H9 (cell line): ENCODE results near the gene PLXNB2. TPM values are rescaled to one million over a fixed set of nuclear protein-coding genes. Genes with fewer than 3 reads are reported as not detected.

Source experiments
- DNase-seq: peaks from one replicate; pipeline ENCODE4 v3.0.0-alpha.2; 2017
- H2AFZ ChIP-seq: one replicate; pipeline ENCODE4 v1.6.1; 2013; ENCODE audit warnings: mild to moderate bottlenecking, low read length, control low read depth, moderate library complexity
- H2AK5ac ChIP-seq: 2 replicates; pipeline ENCODE4 v1.6.1; 2013; ENCODE audit warnings: low read length, control low read depth, mixed read lengths; ENCODE audit not compliant: insufficient read length
- H2BK120ac ChIP-seq: one replicate; pipeline ENCODE4 v1.6.1; 2013; ENCODE audit warnings: low read depth, mild to moderate bottlenecking, low read length, control low read depth, inconsistent platforms; ENCODE audit not compliant: poor library complexity, severe bottlenecking
- H2BK12ac ChIP-seq: 2 replicates; pipeline ENCODE4 v1.6.1; 2013; ENCODE audit warnings: low read length, control low read depth, mixed read lengths, low read depth; ENCODE audit not compliant: insufficient read length
- H2BK15ac ChIP-seq: 2 replicates; pipeline ENCODE4 v1.6.1; 2013; ENCODE audit warnings: low read depth, low read length, control low read depth
- H2BK20ac ChIP-seq: one replicate; pipeline ENCODE4 v1.6.1; 2013; ENCODE audit warnings: low read depth, mild to moderate bottlenecking, low read length, control low read depth, inconsistent platforms; ENCODE audit not compliant: poor library complexity, severe bottlenecking
- H2BK5ac ChIP-seq: 2 replicates; pipeline ENCODE4 v1.6.1; 2013; ENCODE audit warnings: low read length, control low read depth, mixed read lengths; ENCODE audit not compliant: insufficient read length
- H3K14ac ChIP-seq: 2 replicates; pipeline ENCODE4 v1.6.1; 2013; ENCODE audit warnings: low read length, control low read depth; ENCODE audit not compliant: insufficient read depth
- H3K18ac ChIP-seq: 2 replicates; pipeline ENCODE4 v1.6.1; 2013; ENCODE audit warnings: low read depth, mild to moderate bottlenecking, mixed read lengths, low read length, control low read depth; ENCODE audit not compliant: insufficient read length
- H3K23ac ChIP-seq: 2 replicates; pipeline ENCODE4 v1.6.1; 2013; ENCODE audit warnings: low read length, control low read depth, mixed read lengths, low read depth; ENCODE audit not compliant: insufficient read length
- H3K23me2 ChIP-seq: 2 replicates; pipeline ENCODE4 v1.6.1; 2013; ENCODE audit warnings: low read depth, mild to moderate bottlenecking, mixed read lengths, low read length, control low read depth; ENCODE audit not compliant: insufficient read length, poor library complexity, severe bottlenecking
- H3K27ac ChIP-seq: 2 replicates; pipeline ENCODE4 v1.5.1; 2013; ENCODE audit warnings: low read length, control low read depth, mixed read lengths, low read depth; ENCODE audit not compliant: insufficient read length
- H3K27me3 ChIP-seq: 2 replicates; pipeline ENCODE4 v1.6.1; 2013; ENCODE audit warnings: low read length, control low read depth, inconsistent platforms; ENCODE audit not compliant: insufficient read depth
- H3K4ac ChIP-seq: 2 replicates; pipeline ENCODE4 v1.6.1; 2013; ENCODE audit warnings: low read depth, mild to moderate bottlenecking, control low read depth, inconsistent platforms, low read length, moderate library complexity
- H3K4me1 ChIP-seq: 2 replicates; pipeline ENCODE4 v1.6.1; 2013; ENCODE audit warnings: low read length, control low read depth, inconsistent platforms; ENCODE audit not compliant: insufficient read depth
- H3K4me2 ChIP-seq: 2 replicates; pipeline ENCODE4 v1.6.1; 2013; ENCODE audit warnings: low read length, control low read depth, mixed read lengths; ENCODE audit not compliant: insufficient read length, insufficient read depth
- H3K56ac ChIP-seq: 2 replicates; pipeline ENCODE4 v1.6.1; 2013; ENCODE audit warnings: low read depth, mild to moderate bottlenecking, mixed read lengths, low read length, control low read depth; ENCODE audit not compliant: insufficient read length
- H3K79me1 ChIP-seq: 2 replicates; pipeline ENCODE4 v1.6.1; 2013; ENCODE audit warnings: low read depth, mild to moderate bottlenecking, moderate library complexity, low read length, control low read depth, inconsistent platforms; ENCODE audit not compliant: insufficient read depth, poor library complexity, severe bottlenecking
- H3K79me2 ChIP-seq: 2 replicates; pipeline ENCODE4 v1.6.1; 2013; ENCODE audit warnings: low read length, control low read depth, inconsistent platforms; ENCODE audit not compliant: insufficient read depth
- H3K9ac ChIP-seq: 2 replicates; pipeline ENCODE4 v1.6.1; 2013; ENCODE audit warnings: low read length, control low read depth, mixed read lengths; ENCODE audit not compliant: insufficient read length; ENCODE audit errors: extremely low read depth
- H3K9me3 ChIP-seq: one replicate; pipeline ENCODE4 v1.6.1; 2013; ENCODE audit warnings: low read depth, low read length, inconsistent platforms; ENCODE audit not compliant: control insufficient read depth
- H3T11ph ChIP-seq: one replicate; pipeline ENCODE4 v1.6.1; 2013; ENCODE audit warnings: mild to moderate bottlenecking, low read length, control low read depth, inconsistent platforms
- H4K20me1 ChIP-seq: one replicate; pipeline ENCODE4 v1.6.1; 2013; ENCODE audit not compliant: control insufficient read depth, insufficient read length, insufficient read depth
- H4K5ac ChIP-seq: 2 replicates; pipeline ENCODE4 v1.6.1; 2013; ENCODE audit warnings: low read depth, mild to moderate bottlenecking, mixed read lengths, low read length, control low read depth; ENCODE audit not compliant: insufficient read length
- H4K8ac ChIP-seq: replicated peaks from 2 replicates; pipeline ENCODE4 v1.6.1; 2013; ENCODE audit warnings: low read length, control low read depth, mixed read lengths, low read depth; ENCODE audit not compliant: insufficient read length
- H4K91ac ChIP-seq: 2 replicates; pipeline ENCODE4 v1.6.1; 2013; ENCODE audit warnings: low read depth, mild to moderate bottlenecking, moderate library complexity, mixed read lengths, low read length, control low read depth; ENCODE audit not compliant: insufficient read length
- H3K27ac Mint-ChIP-seq, 3 experiments: 2 replicates in 2 of 3; 3 replicates in 1 of 3; pipeline ENCODE4 v1.8.0; 2020 to 2021; ENCODE audit warnings: mixed read lengths in 3 of 3, mild to moderate bottlenecking in 1 of 3, moderate library complexity in 1 of 3
- H3K27me3 Mint-ChIP-seq: 2 replicates; pipeline ENCODE4 v1.8.0; 2021; ENCODE audit warnings: low read depth, mild to moderate bottlenecking, moderate library complexity, mixed read lengths
- H3K36me3 Mint-ChIP-seq, 3 experiments: 2 replicates in 2 of 3; 3 replicates in 1 of 3; pipeline ENCODE4 v1.8.0; 2020 to 2021; ENCODE audit warnings: low read depth in 3 of 3, mixed read lengths in 3 of 3; ENCODE audit not compliant: insufficient read depth in 1 of 3
- H3K4me1 Mint-ChIP-seq, 2 experiments: 2 replicates each; pipeline ENCODE4 v1.8.0; 2020; ENCODE audit warnings: mixed read lengths in 2 of 2
- H3K4me3 Mint-ChIP-seq, 2 experiments: 2 replicates in 1 of 2; 3 replicates in 1 of 2; pipeline ENCODE4 v1.8.0; 2020 to 2021; ENCODE audit warnings: mild to moderate bottlenecking in 2 of 2, mixed read lengths in 2 of 2, moderate library complexity in 1 of 2
- H3K9me3 Mint-ChIP-seq, 2 experiments: 2 replicates in 1 of 2; 3 replicates in 1 of 2; pipeline ENCODE4 v1.8.0; 2020; ENCODE audit warnings: mild to moderate bottlenecking in 2 of 2, mixed read lengths in 2 of 2, moderate library complexity in 1 of 2
- CTCF ChIP-seq: fragments of 200-600 bp; sonication (generic); conservative IDR thresholded peaks from 3 replicates; pipeline ENCODE4 v1.8.0; 2021; ENCODE audit warnings: antibody characterized with exemption, mild to moderate bottlenecking
- WGBS: extraction: QIAGEN DNeasy Blood & Tissue Kit; methylation state at CpG from one replicate; pipeline ENCODE4 v1.1.7; 2013; ENCODE audit warnings: missing lambda C conversion rate, low lambda C conversion rate, mixed read lengths; ENCODE audit not compliant: insufficient read length; ENCODE audit errors: extremely low coverage; 5-methylcytosine and 5-hydroxymethylcytosine counted together
- total RNA-seq: library from RNA; stranded (reverse); gene quantifications from 2 replicates; pipeline ENCODE4 v1.2.1, GENCODE V29; 2021

PLXNB2 gene
- total RNA-seq, 1 experiment from 2014 or later: 87.6 TPM

GRCh38 chr22:50238755-50239154 lies 68.7 kb downstream of the PLXNB2 start:
- Mint-ChIP-seq H3K4me1 (peaks cover 21 to 24% of the 10 kb centered on the region in 2 experiments), H3K9me3 (peaks cover 6 to 10% of the 10 kb centered on the region in 2 experiments; a peak in 4 of 5 replicates), H3K4me3 (no peak overlapping the region), H3K36me3 (peaks cover 12 to 25% (median 25%) of the 10 kb centered on the region in 3 experiments), H3K27me3 (no peaks in the 10 kb centered on the region), H3K27ac (no peak overlapping the region)
- H2AK5ac ChIP-seq: no peak overlapping the region
- no peak overlapping the region for H4K91ac ChIP-seq
- no peak overlapping the region for H2BK120ac ChIP-seq
- no peak overlapping the region for H4K5ac ChIP-seq
- H3K9me3 ChIP-seq: no peaks in the 10 kb centered on the region
- no peak overlapping the region for H2BK5ac ChIP-seq
- H3K4me2 ChIP-seq: no peak overlapping the region
- no peaks in the 10 kb centered on the region for H3K27me3 ChIP-seq
- no peaks in the 10 kb centered on the region; the same call in 1 of the 2 replicates for H3K4me1 ChIP-seq
- H2BK12ac ChIP-seq: no peak overlapping the region
- TF ChIP-seq CTCF: no peak
- no peaks in the 10 kb centered on the region for H3K79me1 ChIP-seq
- H4K8ac ChIP-seq: no peak overlapping the region
- no peak overlapping the region for H3K23ac ChIP-seq
- no peak overlapping the region for H2BK15ac ChIP-seq
- peaks cover 2% of the 10 kb centered on the region for H3K23me2 ChIP-seq
- H3K27ac ChIP-seq: no peak overlapping the region
- no peak overlapping the region for H3K14ac ChIP-seq
- no peak overlapping the region for H3K18ac ChIP-seq
- H3K9ac ChIP-seq: no peak overlapping the region
- H3K79me2 ChIP-seq: peaks cover under 1% of the 10 kb centered on the region; the same call in 1 of the 2 replicates
- no peak overlapping the region for H2AFZ ChIP-seq
- H3K4ac ChIP-seq: no peak overlapping the region
- no peak for DNase-seq
- H3K56ac ChIP-seq: no peak overlapping the region
- no peak overlapping the region for H3T11ph ChIP-seq
- no CpG with 5 or more reads among the region's 9 CpGs for WGBS
- no peak overlapping the region for H2BK20ac ChIP-seq
- H4K20me1 ChIP-seq: peaks cover 6% of the 10 kb centered on the region
